Gastrocnemius medialis (tissue), 4 donors: ENCODE results near the gene DUSP22.

ENCODE experiments used
- CTCF ChIP-seq, 5 experiments: fragments of 450-650 bp in 3 of 5; fragments of 200-600 bp in 2 of 5; sonication (generic) in 2 of 5; IDR thresholded peaks in 4 of 5; conservative IDR thresholded peaks in 1 of 5; 1 replicate in 4 of 5; 2 replicates in 1 of 5; pipeline ENCODE4 v1.5.1; 2016 to 2019; ENCODE audit warnings: antibody characterized with exemption in 5 of 5, mild to moderate bottlenecking in 3 of 5, moderate library complexity in 3 of 5
- POLR2A ChIP-seq, 2 donors: fragments of 450-650 bp; IDR thresholded peaks; one replicate each; pipeline ENCODE4 v1.6.1; 2017; ENCODE audit warnings: antibody characterized with exemption in 2 of 2, mild to moderate bottlenecking in 2 of 2, moderate library complexity in 2 of 2

- TF ChIP-seq CTCF (IDR thresholded peaks at IDR 0.05 in 4 of 5, conservative IDR thresholded peaks at IDR 0.05 in 1 of 5): no peak
- no peak for TF ChIP-seq POLR2A (IDR thresholded peaks at IDR 0.05)
These were observed 51.9 kb downstream of the DUSP22 start for GRCh38 chr6:343960-344815.
